ENCODE results near the gene EHBP1.

The EHBP1 gene

GRCh38 chr2:62814123-62814522, 108.6 kb downstream of the EHBP1 start:
- TF ChIP-seq CTCF (IDR thresholded peaks at IDR 0.05; ENCODE audit: low read depth, low read length), result no peak
- no peak overlapping the region for H3K4me3 ChIP-seq (replicated peaks in 1 of 2; ENCODE audit: low read depth in 2 of 2, low read length in 2 of 2)
- peak; percentile 57 to 83 for DNase-seq (ENCODE audit: low read depth in 2 of 2)

- DNase-seq (ENCODE audit: low read depth in 2 of 2), result no peak
- TF ChIP-seq CTCF (IDR thresholded peaks at IDR 0.05; ENCODE audit: low read depth, low read length), result no peak
- no peak overlapping the region for H3K4me3 ChIP-seq (replicated peaks in 1 of 2; ENCODE audit: low read depth in 2 of 2, low read length in 2 of 2)
These were observed 111.8 kb downstream of the EHBP1 start for GRCh38 chr2:62817348-62817747.

- DNase-seq (ENCODE audit: low read depth in 2 of 2), result peak in 1 of 2 donors; percentile 66
- no peak for TF ChIP-seq CTCF (IDR thresholded peaks at IDR 0.05; ENCODE audit: low read depth, low read length)
- H3K4me3 ChIP-seq (replicated peaks in 1 of 2; ENCODE audit: low read depth in 2 of 2, low read length in 2 of 2), result no peak overlapping the region
These were observed 112.6 kb downstream of the EHBP1 start for GRCh38 chr2:62817995-62818713.

- no peak for TF ChIP-seq CTCF (IDR thresholded peaks at IDR 0.05; ENCODE audit: low read depth, low read length)
- no peak for DNase-seq (ENCODE audit: low read depth in 2 of 2)
- no peak overlapping the region for H3K4me3 ChIP-seq (replicated peaks in 1 of 2; ENCODE audit: low read depth in 2 of 2, low read length in 2 of 2)
These were observed 117.0 kb downstream of the EHBP1 start for GRCh38 chr2:62822549-62822948.

GRCh38 chr2:62824388-62824787, 118.9 kb downstream of the EHBP1 start:
- TF ChIP-seq CTCF (IDR thresholded peaks at IDR 0.05; ENCODE audit: low read depth, low read length), result no peak
- DNase-seq (ENCODE audit: low read depth in 2 of 2), result no peak
- H3K4me3 ChIP-seq (replicated peaks in 1 of 2; ENCODE audit: low read depth in 2 of 2, low read length in 2 of 2), result no peak overlapping the region

- no peak overlapping the region for H3K4me3 ChIP-seq (replicated peaks in 1 of 2; ENCODE audit: low read depth in 2 of 2, low read length in 2 of 2)
- DNase-seq (ENCODE audit: low read depth in 2 of 2), result peak; percentile 76 to 82
- TF ChIP-seq CTCF (IDR thresholded peaks at IDR 0.05; ENCODE audit: low read depth, low read length), result no peak
These were observed 120.6 kb downstream of the EHBP1 start for GRCh38 chr2:62826141-62826540.

Data from cardiac fibroblast (primary cell).